BLaER1 (cell line): ENCODE measurements around the gene SLBP.
A peak's percentile ranks its signal among the peaks of the same experiment; 100 is the strongest.

Experiments used
- H3K27ac ChIP-seq: shearing (Covaris generic); formaldehyde crosslinking; 2 replicates; pipeline ENCODE4 v1.8.1; 2022
- H3K27me3 ChIP-seq: shearing (Covaris generic); formaldehyde crosslinking; 2 replicates; pipeline ENCODE4 v1.8.1; 2022
- H3K36me3 ChIP-seq: shearing (Covaris generic); formaldehyde crosslinking; 2 replicates; pipeline ENCODE4 v1.8.1; 2022
- H3K4me1 ChIP-seq: shearing (Covaris generic); formaldehyde crosslinking; 2 replicates; pipeline ENCODE4 v1.8.1; 2022
- H3K4me2 ChIP-seq: shearing (Covaris generic); formaldehyde crosslinking; 2 replicates; pipeline ENCODE4 v1.8.1; 2022
- H3K4me3 ChIP-seq: shearing (Covaris generic); formaldehyde crosslinking; 2 replicates; pipeline ENCODE4 v1.8.1; 2022
- H3K9ac ChIP-seq: shearing (Covaris generic); formaldehyde crosslinking; 2 replicates; pipeline ENCODE4 v1.8.1; 2022
- H3K9me3 ChIP-seq: shearing (Covaris generic); formaldehyde crosslinking; 2 replicates; pipeline ENCODE4 v1.8.1; 2022
- H4K20me1 ChIP-seq: shearing (Covaris generic); formaldehyde crosslinking; 2 replicates; pipeline ENCODE4 v1.8.1; 2022
- Cebpa-rat ChIP-seq: shearing (Covaris generic); IDR thresholded peaks from 2 replicates; pipeline ENCODE4 v1.8.1; 2022

The SLBP gene

DNA sequence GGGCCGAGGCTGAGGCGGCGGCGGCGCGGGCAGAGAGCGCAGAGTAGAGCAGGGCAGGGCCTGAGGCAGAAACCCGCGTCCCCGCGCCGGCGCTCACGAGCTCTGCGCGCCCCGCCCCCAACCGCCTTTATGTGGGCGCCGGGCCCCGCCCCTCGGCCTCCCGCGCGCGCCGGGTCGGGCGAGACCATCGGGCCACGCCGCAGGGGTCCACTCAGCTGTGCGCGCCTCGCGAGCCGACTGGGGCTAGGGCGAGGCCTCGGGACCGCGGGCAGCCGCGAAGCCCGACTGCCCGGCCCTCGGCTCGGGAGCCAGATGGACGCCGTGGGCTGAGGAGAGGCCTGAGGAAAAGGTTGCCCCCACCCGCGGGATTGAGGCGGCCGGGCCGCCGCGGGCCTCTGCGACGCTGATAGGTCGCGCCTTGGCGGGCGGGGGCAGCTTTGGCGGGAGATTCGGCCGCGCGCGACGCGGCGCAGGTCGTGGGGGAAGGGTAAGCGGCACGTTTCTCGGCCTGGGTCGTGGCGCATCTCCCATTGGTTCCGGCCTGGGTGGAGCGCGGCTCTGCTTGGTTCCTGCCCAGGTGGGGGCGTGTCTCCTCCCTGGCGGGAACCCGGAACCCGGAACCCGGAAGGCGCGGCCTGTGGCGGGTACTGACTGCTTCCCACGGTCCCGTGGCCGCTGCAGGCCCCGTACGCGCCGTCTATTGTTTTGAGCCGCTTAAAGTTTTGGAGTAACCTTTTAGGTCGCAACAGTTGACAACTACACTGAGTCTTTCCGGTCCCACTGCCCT lies at the start of gene SLBP:
SLBP (minus strand) TSS at position 104 of the 787 bp plus-strand sequence. CDS start 131 bp downstream, outside the sequence.
- Histone ChIP-seq H3K4me3 (peak within 1 kb of the TSS; percentile 98), H4K20me1 (peaks cover 81% of the 10 kb centered on the region), H3K4me2 (peak within 1 kb of the TSS; percentile 98), H3K9ac (peak within 1 kb of the TSS; percentile 100), H3K27ac (peak within 1 kb of the TSS; percentile 100), H3K9me3 (no peaks in the 10 kb centered on the region), H3K4me1 (peaks cover 70% of the 10 kb centered on the region), H3K27me3 (no peaks in the 10 kb centered on the region), H3K36me3 (peaks cover 37% of the 10 kb centered on the region)
- TF ChIP-seq Cebpa-rat: no peak

DNA sequence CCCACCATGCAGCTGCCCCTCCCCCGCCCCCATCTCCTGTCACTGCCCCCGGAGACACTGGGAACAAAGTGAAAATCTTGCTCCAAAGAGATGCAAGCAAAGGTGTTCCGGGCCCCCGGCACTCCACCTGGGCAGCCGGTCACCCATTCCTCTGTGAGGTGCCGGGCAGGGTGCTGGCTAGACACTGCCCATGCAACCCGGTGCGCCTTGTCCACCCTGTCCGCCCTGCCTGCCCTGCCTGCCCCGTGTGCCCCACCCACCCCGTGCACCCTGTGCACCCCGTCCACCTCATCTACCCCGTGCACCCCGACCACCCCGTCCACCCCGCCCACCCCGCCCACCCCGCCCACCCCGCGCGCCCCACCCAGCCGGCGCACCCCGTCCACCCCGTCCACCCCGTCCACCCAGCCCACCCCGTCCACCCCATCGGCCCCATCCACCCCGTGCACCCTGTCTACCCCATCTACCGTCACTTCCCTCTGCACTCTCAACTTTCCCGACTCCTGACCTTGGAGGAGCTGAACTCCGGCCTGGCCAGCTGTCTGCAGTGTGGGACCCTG lies 49.1 kb upstream of the SLBP start:
- H3K4me3 ChIP-seq: no peak overlapping the region
- no peaks in the 10 kb centered on the region for H3K9me3 ChIP-seq
- no peak overlapping the region for H3K4me2 ChIP-seq
- H3K27me3 ChIP-seq: peaks cover 37% of the 10 kb centered on the region
- peaks cover 18% of the 10 kb centered on the region for H4K20me1 ChIP-seq
- TF ChIP-seq Cebpa-rat: no peak
- peaks cover 39% of the 10 kb centered on the region for H3K4me1 ChIP-seq
- no peak overlapping the region for H3K27ac ChIP-seq
- H3K9ac ChIP-seq: no peak overlapping the region
- H3K36me3 ChIP-seq: no peaks in the 10 kb centered on the region

DNA sequence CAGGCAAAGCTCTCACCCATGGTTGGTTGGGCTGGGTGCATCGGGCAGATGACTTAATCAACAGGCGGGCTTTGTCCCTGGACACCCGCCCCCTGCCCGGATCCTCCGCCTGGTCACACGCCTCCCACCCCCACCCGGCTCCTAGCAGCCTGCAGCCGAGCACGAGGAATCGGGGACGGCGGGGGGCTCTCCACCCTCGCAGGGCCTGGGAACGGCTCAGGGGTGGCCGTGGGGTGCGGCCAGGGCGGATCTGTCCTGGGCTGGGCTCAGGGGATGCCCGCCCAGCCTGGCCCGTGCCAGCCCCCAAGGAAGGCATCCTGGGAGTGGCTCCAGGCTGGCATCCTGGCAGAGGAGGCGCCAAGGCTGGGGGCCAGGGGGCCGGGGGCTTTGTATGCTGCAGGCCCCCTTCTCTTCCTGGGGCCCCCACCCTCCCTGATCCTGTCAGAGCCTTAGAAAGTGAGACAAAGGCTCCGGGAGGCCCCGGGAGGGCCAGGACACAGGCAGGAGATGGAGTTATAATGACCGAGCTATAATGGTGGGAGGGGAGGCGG lies 48.5 kb upstream of the SLBP start:
- peak overlapping the region; percentile 45; the same call in 1 of the 2 replicates for H3K4me2 ChIP-seq

DNA sequence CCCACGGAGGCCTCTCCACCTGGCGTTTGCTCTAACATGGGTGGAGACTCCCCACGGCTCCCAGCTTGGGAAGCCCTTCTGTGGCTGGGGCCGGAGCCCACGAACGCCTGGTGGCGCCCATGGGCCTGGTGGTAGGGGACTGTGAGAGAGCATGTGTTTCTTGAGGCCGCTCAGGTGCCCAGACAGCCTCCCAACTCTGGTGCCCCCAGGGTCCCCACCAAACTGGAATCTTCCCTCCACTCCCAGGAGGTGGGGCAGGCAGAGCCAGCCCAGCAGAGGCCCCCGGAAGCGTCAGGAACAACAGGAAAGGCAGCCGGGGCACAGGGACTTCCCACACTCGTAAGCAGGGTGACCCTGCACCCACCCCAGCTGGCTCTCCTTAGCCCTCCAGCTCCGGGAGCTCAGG lies 47.7 kb upstream of the SLBP start:
- Histone ChIP-seq H3K9ac (no peak overlapping the region), H3K27ac (no peak overlapping the region; the same call in 1 of the 2 replicates), H3K27me3 (peaks cover 25% of the 10 kb centered on the region), H3K36me3 (no peaks in the 10 kb centered on the region), H3K4me1 (peaks cover 40% of the 10 kb centered on the region), H3K9me3 (no peaks in the 10 kb centered on the region), H3K4me3 (no peak overlapping the region), H3K4me2 (peak overlapping the region; percentile 45), H4K20me1 (0 out of 2 replicates have a peak, but pooled peaks cover 4% of the 10 kb centered on the region)
- no peak for TF ChIP-seq Cebpa-rat

More for the DNA sequence above, 48.5 kb upstream of the SLBP start:
- H3K9me3 ChIP-seq: no peaks in the 10 kb centered on the region
- no peak for TF ChIP-seq Cebpa-rat
- H3K4me1 ChIP-seq: peaks cover 34% of the 10 kb centered on the region
- no peak overlapping the region for H3K4me3 ChIP-seq
- H3K9ac ChIP-seq: no peak overlapping the region
- H4K20me1 ChIP-seq: peaks cover 12% of the 10 kb centered on the region; the same call in 1 of the 2 replicates
- H3K36me3 ChIP-seq: no peaks in the 10 kb centered on the region
- H3K27ac ChIP-seq: no peak overlapping the region
- H3K27me3 ChIP-seq: peaks cover 32% of the 10 kb centered on the region

DNA sequence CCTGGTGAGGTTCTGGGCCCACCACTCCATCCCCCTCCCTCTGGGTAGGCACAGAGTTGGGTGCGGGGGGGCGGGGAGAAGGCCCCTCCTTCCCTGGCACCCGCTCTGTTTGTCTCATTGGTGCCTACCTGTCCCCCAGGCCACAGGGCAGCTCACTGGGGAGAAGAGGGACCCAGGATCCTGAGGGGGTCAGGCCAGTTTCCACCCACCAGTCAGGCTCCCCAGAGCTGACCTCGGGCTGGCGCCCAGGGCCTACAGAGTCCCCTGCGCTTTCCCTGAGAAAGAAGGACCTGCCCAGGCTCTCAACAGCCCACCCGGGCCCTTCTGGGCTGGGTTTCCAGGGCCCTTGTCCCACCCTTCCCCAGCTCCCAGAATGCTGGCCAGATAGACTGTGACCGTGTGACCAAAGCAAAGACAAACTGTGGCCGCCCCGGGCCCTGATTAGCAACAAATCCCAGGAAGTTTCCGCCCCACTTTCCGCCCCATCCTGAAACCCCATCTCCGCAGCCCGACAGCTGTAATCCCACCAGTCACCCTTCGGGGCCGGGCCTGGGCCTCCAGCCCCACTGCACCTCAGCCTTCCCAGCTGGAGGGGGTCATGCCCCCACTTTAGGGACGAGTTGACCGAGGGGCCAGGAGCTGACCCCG lies 47.2 kb upstream of the SLBP start:
- Histone ChIP-seq H3K9me3 (no peaks in the 10 kb centered on the region), H3K9ac (no peak overlapping the region), H3K4me1 (peaks cover 45% of the 10 kb centered on the region), H3K4me2 (peak overlapping the region; percentile 66), H3K27ac (no peak overlapping the region), H3K27me3 (peaks cover 19% of the 10 kb centered on the region), H3K4me3 (no peak overlapping the region), H3K36me3 (no peaks in the 10 kb centered on the region), H4K20me1 (no peaks in the 10 kb centered on the region)
- TF ChIP-seq Cebpa-rat: no peak

DNA sequence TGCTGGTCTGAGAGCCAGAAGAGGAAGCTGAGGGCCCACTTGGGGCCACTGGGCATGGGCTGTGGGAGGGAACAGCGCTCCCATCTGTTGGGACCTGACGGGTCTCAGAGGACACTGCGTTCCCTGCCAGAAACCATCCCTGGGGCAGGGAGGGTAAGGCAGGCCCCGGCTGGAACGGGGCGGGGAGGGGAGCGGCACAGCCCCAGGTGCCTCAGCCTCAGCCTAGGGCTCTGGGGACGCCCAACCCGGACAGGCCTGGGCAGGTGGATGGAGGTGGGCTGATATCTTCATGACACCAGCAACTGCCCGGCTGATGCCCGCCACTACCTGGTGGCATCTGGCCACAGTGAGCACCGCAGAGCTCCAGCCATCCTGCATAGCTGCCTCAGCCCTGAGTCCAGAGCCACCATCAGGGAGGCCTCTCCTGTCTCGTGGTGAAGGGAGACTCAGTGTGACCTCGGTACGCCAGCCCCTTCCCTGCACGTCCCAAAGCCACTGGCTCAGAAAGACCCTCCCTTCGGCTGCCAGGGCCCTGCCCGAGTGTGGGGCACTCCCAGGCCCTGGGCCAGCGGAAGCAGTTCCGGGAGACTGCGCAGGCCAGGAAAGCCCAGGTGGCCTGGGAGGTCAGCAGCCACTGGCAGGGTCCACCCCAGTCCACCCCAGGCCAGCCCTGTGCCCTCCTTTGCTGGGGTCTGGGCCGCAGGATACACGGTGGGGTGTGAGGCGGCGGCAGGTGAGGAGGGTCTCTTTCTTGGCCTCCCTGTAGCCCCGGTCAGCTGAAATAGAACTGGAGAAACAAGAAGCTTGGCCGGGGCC lies 46.4 kb upstream of the SLBP start:
- 0 out of 2 replicates have a peak overlapping the region, but pooled peaks have one; percentile 24 for H3K9ac ChIP-seq
- TF ChIP-seq Cebpa-rat: no peak
- peak overlapping the region; percentile 66 for H3K4me2 ChIP-seq
- H4K20me1 ChIP-seq: no peaks in the 10 kb centered on the region
- H3K9me3 ChIP-seq: no peaks in the 10 kb centered on the region
- no peak overlapping the region for H3K4me3 ChIP-seq
- H3K27me3 ChIP-seq: peaks cover 12% of the 10 kb centered on the region; the same call in 1 of the 2 replicates
- no peaks in the 10 kb centered on the region for H3K36me3 ChIP-seq
- peaks cover 47% of the 10 kb centered on the region for H3K4me1 ChIP-seq
- no peak overlapping the region for H3K27ac ChIP-seq

DNA sequence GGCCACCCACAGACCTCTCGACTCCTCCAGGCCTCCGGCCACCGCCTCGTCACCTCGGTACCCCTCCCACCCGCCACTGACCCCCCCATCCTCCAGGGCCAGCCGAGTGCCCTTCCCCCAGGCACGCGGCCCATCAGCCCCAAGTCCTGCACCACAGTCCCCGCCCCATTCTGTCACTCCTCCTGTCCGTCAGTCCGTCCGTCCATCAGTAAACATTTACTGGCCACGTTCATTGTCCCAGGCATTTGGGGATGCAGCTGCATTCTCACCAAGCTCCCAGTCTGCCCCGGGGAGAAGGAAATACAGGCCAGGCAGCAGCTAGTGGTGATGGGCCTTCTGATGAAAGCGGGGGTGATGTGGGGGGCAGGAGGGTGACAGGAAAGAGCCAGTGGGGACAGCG lies 45.7 kb upstream of the SLBP start:
- Histone ChIP-seq H3K4me2 (peak overlapping the region; percentile 66), H3K27ac (no peak overlapping the region), H3K27me3 (0 out of 2 replicates have a peak, but pooled peaks cover 7% of the 10 kb centered on the region), H3K4me1 (peaks cover 54% of the 10 kb centered on the region), H3K9me3 (no peaks in the 10 kb centered on the region), H3K36me3 (no peaks in the 10 kb centered on the region), H4K20me1 (no peaks in the 10 kb centered on the region), H3K9ac (0 out of 2 replicates have a peak overlapping the region, but pooled peaks have one; percentile 24), H3K4me3 (no peak overlapping the region)
- TF ChIP-seq Cebpa-rat: no peak

DNA sequence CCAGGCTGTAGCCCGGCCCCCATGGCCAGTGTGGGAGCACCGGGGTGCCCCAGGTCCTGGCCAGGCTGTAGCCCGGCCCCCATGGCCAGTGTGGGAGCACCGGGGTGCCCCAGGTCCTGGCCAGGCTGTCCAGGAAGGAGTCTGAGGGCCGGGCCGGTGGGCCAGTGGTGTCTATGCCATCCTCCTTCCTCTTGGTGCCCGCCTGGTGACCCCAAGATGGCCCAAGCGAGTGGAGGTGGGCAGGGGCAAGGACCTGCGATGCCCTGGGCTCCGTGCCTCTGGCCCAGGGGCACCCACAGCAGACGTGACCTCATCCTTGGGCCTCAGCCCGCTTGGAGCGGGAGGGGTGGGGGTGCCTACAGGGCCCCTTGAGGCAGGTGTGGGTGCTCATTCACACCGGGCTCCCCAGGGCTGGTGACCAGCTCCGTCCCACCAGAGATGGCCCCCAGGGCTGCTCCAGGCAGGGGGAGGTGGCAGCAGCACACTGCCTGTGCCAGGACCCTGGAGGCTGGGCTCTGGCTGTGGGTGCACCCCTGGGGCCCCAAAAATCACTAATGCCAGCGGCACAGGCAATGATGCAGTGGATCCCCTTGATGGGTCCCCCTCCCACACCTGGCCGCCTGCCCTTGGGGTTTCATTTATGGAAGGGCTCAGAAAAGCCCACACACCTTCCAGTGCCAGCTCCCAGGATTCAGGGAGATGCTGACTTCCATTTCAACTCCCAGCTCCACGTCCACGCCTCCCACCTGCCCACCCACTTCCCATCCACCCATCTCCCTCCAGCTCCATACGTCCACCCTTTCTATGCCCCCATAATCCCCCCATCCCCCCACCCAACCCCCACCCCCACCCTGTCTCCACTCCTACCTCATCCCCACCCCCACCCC lies 45.0 kb upstream of the SLBP start:
- Histone ChIP-seq H4K20me1 (no peaks in the 10 kb centered on the region), H3K4me3 (no peak overlapping the region), H3K27me3 (no peaks in the 10 kb centered on the region), H3K27ac (no peak overlapping the region), H3K9ac (no peak overlapping the region), H3K36me3 (no peaks in the 10 kb centered on the region), H3K9me3 (no peaks in the 10 kb centered on the region), H3K4me2 (no peak overlapping the region), H3K4me1 (peaks cover 61% of the 10 kb centered on the region)
- TF ChIP-seq Cebpa-rat: no peak
